NCI-H1417 (cell line): ENCODE measurements around the gene UGT3A1.
"Not testable (repeated sequence)": the region's sequence is repeated elsewhere in the genome, so short reads cannot be mapped to it uniquely, and the experiment has no call there.

ENCODE experiments used
- DNase-seq, 3 experiments: peaks; one replicate each; lab custom pipeline; 2025; lab: John Stamatoyannopoulos, UW

The UGT3A1 gene, protein sequence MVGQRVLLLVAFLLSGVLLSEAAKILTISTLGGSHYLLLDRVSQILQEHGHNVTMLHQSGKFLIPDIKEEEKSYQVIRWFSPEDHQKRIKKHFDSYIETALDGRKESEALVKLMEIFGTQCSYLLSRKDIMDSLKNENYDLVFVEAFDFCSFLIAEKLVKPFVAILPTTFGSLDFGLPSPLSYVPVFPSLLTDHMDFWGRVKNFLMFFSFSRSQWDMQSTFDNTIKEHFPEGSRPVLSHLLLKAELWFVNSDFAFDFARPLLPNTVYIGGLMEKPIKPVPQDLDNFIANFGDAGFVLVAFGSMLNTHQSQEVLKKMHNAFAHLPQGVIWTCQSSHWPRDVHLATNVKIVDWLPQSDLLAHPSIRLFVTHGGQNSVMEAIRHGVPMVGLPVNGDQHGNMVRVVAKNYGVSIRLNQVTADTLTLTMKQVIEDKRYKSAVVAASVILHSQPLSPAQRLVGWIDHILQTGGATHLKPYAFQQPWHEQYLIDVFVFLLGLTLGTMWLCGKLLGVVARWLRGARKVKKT

GRCh38 chr5:35990941-35991611 lies at the start of gene UGT3A1:
Gene UGT3A1, minus strand, starts transcription at chr5:35991390. Its CDS starts 150 bp downstream, at chr5:35991240.
- DNase-seq = peak; percentile 44 to 74 (median 56)

DNA sequence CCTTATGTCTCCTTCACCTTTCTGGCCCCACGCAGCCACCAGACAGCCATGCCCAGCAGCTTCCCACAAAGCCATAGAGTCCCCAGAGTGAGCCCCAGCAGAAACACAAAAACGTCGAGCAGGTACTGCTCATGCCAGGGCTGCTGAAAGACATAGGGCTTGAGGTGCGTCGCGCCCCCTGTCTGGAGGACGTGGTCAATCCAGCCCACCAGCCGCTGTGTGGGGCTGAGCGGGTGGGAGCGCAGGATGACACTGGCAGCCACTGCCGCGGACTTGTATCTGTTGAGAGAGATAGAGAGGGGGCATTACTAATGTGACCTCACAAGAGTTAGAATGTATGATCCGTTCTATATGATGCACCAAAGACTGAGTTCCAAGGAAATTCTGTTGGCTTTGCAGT lies 44.5 kb upstream of the UGT3A1 start:
- DNase-seq = no peak

GRCh38 chr5:36034536-36035134 lies 43.4 kb upstream of the UGT3A1 start:
- DNase-seq = not testable (repeated sequence)

GRCh38 chr5:36033486-36033885 lies 42.3 kb upstream of the UGT3A1 start:
- peak in 1 of 3 experiments; percentile 17 for DNase-seq

DNA sequence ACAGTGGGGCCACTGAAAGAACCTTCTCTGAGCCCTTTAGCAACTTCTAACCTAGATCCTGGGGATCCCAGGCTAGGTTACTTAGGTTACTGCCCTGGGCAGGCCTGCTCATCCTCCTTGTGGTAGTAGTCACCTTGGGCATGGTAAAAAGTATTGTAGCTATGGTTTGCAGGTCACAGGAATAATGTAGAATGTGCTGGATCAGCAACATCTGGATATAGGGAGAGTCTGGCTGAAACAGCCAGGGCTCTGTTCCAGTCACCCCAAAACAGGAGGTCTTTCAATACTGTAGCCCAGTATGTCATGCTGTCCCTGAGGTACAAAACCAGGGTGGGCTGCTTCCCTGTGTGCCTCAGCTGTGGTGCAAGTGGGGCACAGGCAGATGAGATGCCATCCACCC lies 41.9 kb upstream of the UGT3A1 start:
- no peak for DNase-seq

DNA sequence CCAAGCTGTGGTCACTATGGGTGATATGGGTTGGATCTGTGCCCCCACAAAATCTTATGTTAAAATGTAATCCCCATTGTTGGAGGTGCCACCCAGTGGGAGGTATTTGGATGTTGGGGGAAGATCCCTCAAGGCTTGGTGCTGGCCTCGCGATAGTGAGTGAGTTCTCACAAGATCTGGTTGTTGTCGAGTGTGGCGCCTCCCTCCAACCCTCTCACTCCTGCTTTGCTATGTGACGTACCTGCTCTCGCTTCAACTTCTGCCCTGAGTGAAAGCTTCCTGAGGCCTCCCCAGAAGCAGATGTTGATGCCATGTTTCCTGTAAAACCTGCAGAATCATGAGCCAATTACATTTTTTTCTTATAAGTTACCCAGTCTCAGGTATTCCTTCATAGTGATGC lies 40.0 kb upstream of the UGT3A1 start:
- DNase-seq = no peak

DNA sequence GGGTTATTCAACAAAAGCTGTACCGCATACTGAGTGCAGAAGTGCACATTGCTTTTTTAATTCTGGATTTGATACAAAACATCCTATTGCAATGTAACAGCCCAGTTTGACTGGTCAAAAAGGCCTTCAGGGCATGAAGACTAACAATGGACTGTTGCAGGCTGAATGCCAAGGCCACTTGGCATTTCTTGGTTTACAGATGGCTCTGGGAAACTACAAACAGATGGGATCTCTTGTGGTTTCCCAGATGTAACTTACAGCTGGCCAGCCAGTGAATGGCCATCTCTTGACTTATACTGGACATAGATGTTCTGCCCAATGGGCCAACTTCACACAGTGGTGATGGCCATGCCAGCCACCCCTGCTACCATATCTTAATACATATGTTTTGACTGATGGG lies 38.7 kb upstream of the UGT3A1 start:
- DNase-seq = peak in 1 of 3 experiments; percentile 6

DNA sequence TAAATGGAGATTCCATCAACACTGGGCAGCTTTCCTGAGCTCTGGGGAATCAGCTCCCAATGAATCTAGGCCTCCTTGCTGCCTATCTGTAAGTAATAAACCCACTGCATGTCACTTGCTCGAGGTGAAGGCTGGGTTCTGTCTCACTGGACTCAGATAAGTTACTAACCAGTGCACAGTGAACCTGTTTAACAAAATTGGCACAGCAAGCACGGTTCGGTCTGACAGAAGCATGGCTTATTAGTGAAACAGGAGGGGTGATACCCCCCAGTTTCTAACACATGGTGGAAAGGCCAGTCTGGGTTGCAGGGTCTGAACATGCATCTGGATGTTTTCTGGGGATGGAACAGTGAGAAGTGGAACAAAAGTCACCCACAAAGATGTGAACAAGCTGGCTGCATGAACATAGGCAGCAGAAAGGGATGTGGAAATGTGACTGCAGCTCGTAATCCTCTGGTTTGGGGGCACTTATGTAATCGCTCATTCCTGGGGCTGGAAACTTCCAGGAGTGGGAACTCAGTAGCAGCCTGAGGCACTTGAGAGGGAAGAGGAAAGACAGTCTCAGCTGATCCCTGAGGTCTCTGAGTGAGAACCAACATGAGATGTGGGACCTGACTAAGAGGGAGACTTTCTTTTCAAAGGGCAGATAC lies 37.8 kb upstream of the UGT3A1 start:
- DNase-seq = no peak

- DNase-seq = no peak
Measured at GRCh38 chr5:36027711-36028110, 36.5 kb upstream of the UGT3A1 start.

DNA sequence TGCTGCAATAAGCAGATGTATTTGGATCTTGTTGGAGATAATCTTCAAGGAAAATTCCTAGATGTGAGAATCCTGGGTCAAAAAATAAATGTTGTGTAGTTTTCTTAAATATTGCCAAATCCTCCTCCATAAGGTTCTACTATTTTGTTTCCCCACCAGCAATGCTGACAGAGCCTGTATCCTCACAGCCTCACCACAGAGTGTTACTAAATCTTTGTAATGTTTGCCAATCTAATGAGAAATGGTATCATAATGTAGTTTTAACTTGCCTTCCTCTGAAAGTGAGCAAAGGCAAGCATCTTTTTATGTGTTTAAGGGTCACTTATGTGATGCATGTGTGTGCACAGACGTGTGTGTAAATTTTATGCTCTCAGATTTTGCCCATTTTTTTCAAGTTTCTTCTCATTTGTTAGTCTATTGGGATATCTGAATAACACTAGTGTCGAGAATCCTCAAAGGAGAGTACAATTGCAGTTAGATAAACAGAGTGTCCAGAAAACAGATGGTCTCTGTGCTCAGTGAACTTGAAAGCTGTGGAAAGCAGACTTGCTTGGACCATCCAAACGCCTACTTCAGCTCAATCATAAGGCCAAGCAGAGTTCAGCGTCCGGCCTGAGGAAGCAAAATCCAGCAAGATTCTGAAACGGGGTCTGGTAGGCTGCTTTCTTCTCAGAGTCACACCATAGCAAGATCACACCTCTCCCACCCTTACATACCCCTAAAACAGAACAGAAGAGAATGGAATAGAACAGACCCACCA lies 35.7 kb upstream of the UGT3A1 start:
- no peak for DNase-seq

GRCh38 chr5:36022246-36022645 lies 31.1 kb upstream of the UGT3A1 start:
- DNase-seq = not testable (repeated sequence)

GRCh38 chr5:36019584-36019983 lies 28.4 kb upstream of the UGT3A1 start:
- DNase-seq = not testable (repeated sequence)

GRCh38 chr5:36017622-36018021 lies 26.4 kb upstream of the UGT3A1 start:
- no peak for DNase-seq

- no peak for DNase-seq
Measured at GRCh38 chr5:36017004-36017403, 25.8 kb upstream of the UGT3A1 start.

DNA sequence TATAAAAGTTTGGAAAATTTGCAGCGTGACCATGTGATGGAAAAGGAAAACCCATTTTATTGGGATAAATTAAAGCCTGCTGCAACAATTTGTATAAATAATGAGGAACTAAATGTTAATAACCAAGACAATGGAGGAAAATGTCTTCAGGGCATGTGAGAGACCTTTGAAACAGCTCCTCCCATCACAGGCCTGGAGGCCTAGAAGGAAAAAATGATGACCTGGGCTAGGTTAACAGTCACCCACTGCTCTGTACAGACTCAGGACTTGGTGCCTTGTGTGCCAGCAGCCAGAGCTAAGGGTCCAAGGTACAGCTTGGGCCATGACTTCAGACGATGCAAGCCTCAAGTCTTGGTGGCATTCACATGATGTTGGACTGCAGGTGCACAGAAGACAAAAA lies 22.0 kb upstream of the UGT3A1 start:
- DNase-seq = no peak

GRCh38 chr5:36009698-36010097 lies 18.5 kb upstream of the UGT3A1 start:
- no peak for DNase-seq

GRCh38 chr5:36007366-36007765 lies 16.2 kb upstream of the UGT3A1 start:
- no peak for DNase-seq

- no peak for DNase-seq
Measured at GRCh38 chr5:36006163-36006562, 15.0 kb upstream of the UGT3A1 start.

GRCh38 chr5:36001032-36001431 lies 9.8 kb upstream of the UGT3A1 start:
- DNase-seq = no peak

DNA sequence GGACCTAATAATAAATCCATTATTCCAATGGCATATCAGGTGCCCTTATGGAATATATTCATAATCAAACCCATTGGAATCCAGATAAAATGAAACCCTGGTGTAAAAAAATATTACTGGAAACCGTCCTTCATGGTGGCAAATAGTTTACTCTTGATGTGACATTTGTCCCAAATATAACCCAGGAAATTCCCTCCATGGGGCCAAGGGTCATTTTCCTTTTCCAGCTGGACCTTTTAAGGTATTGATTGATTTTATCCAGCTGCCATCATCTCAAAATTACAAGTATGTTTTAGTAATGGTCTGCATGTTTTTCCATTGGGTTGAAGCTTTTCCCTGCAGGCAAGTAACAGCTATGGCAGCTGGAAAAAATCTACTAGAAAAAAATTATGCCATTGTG lies 8.4 kb upstream of the UGT3A1 start:
- no peak for DNase-seq

DNA sequence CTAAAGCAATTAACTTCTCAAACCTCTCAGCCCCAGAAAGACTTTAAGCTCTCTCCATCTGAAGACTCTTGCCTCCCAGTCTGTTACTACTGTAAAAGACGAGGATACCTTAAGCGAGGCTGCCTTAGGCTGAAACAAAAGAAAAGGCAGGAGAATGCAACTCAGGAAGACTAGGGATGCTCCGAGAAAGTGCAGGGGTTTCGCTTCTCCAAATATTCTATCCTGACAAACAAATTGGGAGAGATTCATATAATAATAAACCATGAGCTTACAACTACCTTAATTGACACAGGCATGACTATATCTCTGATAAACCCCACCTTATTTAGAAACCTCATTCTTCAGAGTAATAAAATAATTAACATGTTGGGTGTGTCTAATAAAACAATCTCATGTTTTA lies 4.9 kb upstream of the UGT3A1 start:
- no peak for DNase-seq

DNA sequence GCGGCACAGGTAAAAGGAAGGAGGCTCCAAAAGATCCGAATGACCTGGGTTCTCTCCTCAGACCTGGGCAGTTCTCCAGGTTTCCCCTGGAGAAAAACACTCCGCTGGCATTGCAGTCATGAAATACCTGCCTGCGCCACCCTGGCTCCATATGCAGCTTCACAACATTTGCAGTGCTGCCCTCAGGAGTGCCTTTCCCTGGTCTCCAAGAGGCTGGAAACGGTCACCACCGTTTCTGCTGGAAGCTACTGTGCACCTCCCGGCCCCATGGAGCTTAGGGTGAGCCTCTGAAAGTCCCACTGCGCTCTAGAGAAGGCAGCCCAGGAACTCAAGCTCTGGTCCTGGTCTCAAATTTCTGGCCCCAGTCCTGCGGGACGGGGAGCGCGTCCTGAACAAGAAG lies 670 bp downstream of the UGT3A1 start:
- DNase-seq = no peak
